NCI-H2196 (cell line): Measurements from ENCODE around the gene MSH4.
"Not testable (repeated sequence)": the region's sequence is repeated elsewhere in the genome, so short reads cannot be mapped to it uniquely, and the experiment has no call there.

Experiments
- DNase-seq: peaks from one replicate; lab custom pipeline; 2025; ENCODE audit not compliant: unreplicated experiment; lab: John Stamatoyannopoulos, UW

The MSH4 gene

DNA sequence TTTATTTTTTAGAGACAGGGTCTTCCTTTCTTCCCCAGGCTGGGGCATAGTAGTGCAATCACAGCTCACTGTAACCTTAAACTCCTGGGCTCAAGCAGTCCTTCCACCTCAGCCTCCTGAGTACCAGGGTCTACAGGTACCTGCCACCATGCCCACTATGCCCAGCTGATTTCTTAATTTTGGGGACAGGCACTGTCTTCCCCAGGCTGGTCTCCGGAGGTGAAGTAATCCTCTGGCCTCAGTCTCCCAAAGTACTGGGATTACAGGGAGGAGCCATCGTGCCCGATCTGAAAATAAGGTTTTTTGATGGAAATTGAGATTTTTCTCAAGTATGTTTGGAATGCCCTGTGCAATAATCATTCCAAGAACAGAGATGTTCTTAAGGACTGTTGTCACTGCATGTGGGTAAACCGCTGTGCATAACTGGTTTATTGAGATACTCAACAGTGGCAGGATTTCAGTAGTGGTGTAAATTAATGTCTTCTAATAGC is 934 bp upstream of the MSH4 start:
- no peak for DNase-seq

DNA sequence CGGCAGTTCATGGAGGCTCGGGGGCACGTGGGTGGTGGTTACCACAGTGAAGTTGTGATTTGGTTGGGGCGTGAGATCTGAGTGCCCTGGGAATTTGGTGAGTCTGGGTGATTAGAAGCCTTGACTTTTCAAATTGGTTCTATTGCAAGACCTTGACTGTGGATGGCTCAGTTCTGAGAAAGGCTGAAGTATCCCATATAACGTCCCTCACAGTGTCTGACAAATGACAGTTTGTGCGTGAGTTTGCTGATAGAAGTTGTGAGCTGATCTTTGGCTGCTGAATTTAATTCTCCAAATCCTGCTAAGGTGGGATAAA is 549 bp downstream of the MSH4 start:
- DNase-seq, result no peak

DNA sequence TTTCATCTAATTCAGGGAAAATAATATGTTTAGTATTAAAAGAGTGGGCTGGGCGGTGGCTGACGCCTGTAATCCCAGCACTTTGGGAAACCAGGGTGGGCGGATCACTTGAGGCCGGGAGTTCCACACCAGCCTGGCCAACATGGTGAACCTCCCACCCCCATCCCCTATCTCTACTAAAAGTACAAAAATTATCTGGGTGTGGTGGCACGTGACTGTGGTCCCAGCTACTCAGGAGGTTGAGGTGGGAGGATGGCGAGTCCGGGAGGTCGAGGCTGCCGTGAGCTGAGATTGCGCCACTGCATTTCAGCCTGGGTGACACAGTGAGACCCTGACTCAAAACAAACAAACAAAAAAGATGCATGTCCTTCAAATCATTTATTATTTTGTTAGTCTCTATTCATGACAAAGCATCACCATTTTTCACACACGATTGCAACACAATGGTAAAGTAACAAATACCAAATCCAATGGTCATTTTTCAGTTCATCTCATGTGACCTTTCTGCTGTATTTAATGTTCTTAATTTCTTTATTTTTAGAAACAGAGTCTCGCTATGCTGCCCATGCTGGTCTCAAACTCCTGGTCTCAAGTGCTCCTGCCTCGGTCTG is 1.0 kb downstream of the MSH4 start:
- DNase-seq, result no peak

DNA sequence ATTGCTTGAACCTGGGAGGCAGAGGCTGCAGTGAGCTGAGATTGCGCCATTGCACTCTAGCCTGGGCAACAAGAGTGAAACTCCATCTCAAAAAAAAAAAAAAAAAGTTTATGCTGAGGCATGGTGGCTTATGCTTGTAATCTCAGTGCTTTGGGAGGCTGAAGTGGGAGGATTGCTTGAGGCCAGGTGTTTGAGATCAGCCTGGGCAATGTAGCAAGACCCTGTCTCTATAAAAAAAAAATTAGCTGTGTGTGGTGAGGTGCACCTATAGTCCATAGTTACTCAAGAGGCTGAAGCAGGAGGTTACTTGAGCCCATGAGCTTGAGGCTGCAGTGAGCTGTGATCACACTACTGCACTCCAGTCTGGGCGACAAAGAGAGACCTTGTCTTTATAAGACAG is 4.8 kb downstream of the MSH4 start:
- DNase-seq, result not testable (repeated sequence)

- DNase-seq, result no peak
Observed at GRCh38 chr1:75808921-75809320, 12.2 kb downstream of the MSH4 start.

DNA sequence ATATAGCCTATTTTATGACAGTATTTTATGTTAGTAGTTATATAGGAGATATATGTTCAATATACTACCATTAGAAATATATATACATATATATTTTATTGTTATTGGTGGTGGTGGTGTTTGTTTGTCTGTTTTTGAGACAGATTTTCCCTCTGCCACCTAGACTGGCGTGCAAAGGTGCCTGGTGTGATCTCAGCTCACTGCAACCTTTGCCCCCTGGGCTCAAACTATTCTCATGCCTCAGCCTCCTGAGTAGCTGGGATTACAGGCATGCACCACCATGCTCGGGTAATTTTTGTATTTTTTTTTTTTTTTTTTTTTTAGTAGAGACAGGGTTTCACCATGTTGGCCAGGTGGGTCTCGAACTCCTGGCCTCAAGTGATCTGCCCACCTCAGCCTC is 13.4 kb downstream of the MSH4 start:
- DNase-seq, result not testable (repeated sequence)

DNA sequence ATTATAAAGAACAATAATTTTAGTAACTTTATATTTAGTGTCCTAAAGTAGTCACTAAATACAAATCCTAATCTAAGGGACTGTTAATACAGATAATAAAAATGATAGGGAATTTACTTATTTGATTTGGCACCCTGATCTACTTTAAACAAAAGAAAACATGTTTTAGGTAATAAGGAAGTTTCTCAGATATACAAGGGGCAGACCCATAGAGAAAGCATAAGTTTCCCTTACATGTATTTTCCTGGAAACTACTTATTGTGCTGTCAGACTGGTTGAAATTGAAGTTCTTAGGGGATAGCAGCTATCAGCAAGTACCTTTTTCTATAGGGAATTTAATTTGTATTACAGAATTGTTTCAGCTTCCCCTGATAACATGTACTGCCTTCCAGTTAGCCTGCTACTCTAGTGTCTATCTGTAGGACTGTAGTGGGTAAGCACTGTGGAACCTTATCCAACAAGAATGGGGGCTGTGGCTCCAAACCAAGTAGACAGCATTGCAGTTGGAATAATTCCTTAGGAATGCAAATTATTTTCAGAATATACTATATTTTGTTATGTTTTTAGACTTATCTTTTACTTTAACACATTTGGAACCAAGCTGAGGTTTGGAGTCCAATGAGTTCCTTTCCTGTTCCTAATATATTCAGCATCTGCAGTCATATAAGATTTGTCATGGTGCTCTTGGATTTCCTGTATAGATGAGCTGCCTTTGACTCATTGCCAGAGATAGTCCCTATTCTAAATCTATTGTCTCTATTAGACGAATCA is 14.7 kb downstream of the MSH4 start:
- DNase-seq, result no peak

- no peak for DNase-seq
Observed at GRCh38 chr1:75812065-75812464, 15.4 kb downstream of the MSH4 start.

- DNase-seq, result not testable (repeated sequence)
Observed at GRCh38 chr1:75823596-75823995, 26.9 kb downstream of the MSH4 start.

DNA sequence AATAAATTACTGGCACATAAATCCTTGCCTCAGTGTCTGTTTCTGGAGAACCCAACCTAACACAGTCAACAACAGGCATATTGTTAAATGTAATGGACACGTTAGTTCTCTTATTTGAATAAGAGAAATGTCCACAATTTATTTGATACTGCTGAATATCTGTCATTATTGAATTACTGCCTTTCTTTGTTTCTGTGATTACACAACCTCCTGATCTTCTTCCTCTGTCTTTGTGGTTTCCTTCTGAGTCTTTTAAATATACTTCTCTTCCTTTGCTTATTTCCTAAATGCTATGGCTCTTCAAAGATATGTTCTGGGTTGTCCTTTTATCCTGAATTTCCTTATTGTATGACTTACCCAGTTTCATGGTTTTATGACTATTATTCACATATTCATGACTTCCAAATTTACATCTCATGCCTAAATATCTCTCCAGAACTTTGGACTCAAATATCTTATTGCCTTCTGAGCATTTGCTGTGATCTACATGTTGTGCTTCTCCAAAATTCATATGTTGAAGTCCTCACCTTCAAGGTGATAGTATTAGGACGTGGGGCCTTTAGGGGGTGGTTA is 39.9 kb downstream of the MSH4 start:
- no peak for DNase-seq

GRCh38 chr1:75838079-75838478 is 41.4 kb downstream of the MSH4 start:
- DNase-seq, result no peak

DNA sequence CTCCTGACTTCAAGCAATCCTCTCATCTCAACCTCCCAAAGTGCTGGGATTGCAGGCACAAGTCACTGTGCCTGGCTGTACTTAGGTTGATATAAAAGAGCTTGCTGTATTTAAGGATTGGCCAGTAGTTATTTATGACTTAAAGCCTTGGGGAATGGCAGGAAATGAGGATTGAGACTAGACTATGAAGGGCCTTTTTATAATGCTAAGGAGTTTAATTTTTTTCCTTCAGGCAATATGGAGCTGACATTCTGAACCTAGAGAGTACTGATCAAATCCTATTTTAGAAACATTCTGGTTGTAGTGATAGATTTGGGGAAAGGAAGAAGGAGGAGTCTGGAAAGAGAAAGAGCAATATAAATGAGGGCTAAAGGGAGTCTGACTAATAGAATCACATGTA is 44.7 kb downstream of the MSH4 start:
- no peak for DNase-seq

- DNase-seq, result no peak
Observed at GRCh38 chr1:75845576-75845975, 48.9 kb downstream of the MSH4 start.

GRCh38 chr1:75855010-75855409 is 58.3 kb downstream of the MSH4 start:
- no peak for DNase-seq

DNA sequence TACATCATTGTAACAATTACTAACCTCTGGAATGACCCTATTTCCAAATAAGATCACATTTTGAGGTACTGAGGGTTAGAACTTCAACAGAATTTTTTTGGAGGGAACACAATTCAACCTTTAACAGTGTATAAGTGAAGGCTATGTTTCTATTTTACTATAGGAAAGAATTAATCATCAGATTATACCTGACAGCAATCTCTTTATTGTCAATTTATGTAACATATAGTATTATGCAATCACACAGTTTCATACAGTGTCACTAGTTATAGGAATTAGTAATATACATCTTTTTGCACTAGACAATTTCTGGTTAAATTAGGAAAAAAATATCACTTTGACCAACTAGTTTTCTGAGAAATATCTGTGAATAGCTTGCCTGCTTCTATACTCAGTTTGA is 59.1 kb downstream of the MSH4 start:
- no peak for DNase-seq

DNA sequence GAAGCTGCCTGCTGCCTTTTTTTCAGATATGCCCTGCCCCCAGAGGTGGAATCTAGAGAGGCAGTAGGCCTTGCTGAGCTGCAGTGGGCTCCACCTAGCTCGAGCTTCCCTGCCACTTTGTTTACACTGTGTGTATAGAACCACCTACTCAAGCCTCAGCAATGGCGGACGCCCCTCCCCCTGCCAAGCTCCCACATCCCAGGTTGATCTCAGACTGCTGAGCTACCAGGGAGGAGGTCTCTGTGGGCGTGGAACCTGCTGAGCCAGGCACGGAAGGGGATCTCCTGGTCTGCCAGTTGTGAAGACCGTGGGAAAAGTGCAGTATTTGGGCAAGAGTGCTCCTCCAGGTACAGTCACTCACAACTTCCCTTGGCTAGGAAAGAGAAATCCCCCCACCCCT is 65.1 kb downstream of the MSH4 start:
- DNase-seq, result no peak

GRCh38 chr1:75870951-75871350 is 74.3 kb downstream of the MSH4 start:
- no peak for DNase-seq

GRCh38 chr1:75879985-75880384 is 83.3 kb downstream of the MSH4 start:
- no peak for DNase-seq

GRCh38 chr1:75884437-75884836 is 87.8 kb downstream of the MSH4 start:
- no peak for DNase-seq

DNA sequence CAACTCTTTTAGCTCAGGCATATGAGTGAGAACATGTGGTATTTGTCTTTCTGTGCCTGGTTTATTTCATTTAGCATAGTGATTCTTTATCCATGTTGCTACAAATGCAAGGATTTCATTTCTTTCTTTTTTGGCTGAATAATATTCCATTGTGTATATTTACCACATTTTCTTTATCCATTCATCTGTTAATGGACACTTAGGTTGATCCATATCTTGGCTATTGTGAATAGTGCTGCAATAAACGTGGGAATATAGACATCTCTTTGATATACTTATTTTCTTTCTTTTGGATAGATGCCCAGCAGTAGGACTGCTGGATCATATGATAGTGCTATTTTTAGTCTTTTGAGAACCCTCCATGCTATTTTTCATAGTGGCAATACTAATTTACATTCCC is 104.7 kb downstream of the MSH4 start:
- DNase-seq, result no peak

DNA sequence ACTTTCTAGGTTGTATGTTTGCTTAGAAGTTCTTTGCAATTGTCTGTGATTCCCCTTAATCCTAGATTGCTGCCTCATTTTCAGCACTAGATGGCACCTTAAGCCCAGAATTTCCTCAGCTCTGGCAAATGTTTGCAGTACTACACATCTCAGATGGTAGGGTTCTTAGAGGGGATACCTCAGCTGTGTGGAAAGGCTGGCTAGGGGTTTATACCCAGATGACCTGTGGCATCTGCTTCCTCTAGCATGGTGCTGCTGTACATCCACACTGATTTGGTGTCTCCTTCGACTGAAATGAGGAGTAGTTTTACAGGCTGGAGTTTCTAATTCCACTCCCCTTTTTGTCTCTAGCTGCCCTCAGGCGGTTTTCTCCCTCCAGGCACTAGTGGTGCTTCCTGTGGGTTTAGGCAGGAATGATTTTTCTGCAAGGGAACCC is 112.1 kb downstream of the MSH4 start:
- DNase-seq, result no peak

DNA sequence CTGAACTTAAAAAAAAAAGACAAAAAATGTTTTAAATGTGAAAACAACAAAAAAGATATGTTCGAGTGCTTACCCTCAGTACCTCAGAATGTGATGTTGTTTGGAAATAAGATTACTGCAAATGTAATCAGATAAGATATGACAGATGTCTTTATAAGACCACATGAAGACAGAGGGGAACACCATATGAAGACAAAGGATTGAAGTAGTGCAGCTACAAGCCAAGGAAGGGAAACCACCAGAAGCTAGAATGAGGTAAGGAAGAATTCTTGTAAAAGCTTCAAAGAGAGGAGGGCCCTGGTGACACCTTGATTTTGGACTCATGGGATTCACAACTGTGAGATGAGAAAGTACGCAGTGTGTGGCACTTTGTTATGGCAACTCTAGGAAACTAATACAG is 120.2 kb downstream of the MSH4 start:
- no peak for DNase-seq
